ENCODE data around the gene PPP1R9A.

PPP1R9A gene

DNA sequence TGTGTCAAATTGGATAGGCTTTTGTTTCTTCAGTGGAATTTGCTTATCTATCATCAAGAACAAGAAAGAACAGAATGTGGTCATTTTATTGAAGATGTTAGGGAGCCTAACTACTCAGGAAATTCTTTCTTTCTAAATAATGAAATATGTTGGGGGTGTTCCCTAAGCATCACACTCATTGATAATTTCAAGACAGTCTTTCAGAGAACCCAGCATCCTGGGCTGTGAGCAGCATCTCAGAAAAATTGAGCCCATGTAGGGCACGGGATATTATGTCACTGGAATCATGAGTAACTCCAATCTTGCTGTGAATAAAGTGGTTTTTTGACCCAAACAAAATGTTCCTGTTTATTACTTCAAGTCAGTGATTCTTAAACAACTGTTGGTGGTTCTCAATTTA lies 389.6 kb downstream of the PPP1R9A start:
- no peak for DNase-seq
- TF ChIP-seq GATA1 (IDR thresholded peaks at IDR 0.05; ENCODE audit: low read depth, low read length) = no peak
- no peak for TF ChIP-seq POLR2A (IDR thresholded peaks at IDR 0.05; ENCODE audit: low read length)

DNA sequence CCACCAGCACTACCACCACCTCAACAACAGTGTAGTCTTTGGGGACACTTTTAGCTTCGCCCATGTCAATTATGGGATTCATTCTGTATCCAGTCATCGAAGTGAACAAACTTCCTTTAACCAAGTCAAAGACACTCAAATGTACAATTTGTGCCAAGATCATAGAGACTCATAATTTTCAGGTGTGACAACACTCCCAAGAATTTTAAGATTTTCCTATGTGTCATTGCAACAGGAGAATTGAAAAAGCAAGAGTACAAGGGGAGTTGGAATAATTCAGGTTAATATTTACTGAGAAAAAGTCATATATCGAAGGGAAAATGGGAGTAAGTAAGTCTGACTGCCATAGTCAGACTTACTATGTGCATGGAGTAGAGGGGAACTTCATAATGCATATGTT lies 390.7 kb downstream of the PPP1R9A start:
- DNase-seq = no peak
- TF ChIP-seq POLR2A (IDR thresholded peaks at IDR 0.05; ENCODE audit: low read length) (no peak), GATA1 (IDR thresholded peaks at IDR 0.05; ENCODE audit: low read depth, low read length) (no peak)

DNA sequence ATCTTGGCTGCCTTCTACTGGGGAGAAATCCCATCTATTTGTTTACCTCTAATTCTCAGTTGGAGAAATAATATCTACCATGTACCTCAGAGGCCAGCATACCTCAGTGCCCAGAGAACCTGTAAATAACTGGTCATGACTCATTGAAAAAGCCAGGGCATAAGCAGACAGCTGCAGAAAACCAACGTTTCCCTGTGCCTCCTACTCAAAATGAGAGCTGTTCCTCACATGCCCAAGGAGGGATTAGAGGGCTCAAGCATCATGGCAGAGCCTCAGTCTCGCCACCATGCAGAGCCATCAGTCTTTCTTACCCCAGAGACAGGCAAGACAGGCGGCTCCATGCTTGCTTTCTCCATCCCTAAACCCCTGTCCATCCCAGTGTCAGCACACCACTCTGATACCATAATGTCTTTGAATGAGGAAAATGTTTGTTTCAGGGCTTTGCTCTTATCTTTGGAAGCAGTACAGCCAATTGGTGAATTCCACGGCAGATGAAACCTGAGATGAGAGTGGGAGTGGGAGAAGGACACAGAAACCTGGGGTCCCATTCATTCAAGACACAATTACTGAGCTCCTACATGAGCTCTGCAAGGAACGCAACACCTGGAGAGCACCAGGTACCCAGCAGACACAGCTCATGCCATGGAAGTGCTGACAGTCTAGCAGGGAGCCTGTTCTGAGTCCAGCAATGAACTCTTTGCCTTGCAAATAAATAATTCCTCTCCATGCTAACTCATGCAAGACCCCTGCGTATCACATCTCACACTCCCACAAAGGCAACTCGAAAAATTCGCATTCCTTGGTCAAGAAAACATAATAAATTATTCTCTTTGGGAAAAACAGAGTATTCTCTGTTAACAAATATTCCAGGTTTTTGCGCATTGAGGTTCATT lies 395.9 kb downstream of the PPP1R9A start:
- TF ChIP-seq GATA1 (IDR thresholded peaks at IDR 0.05; ENCODE audit: low read depth, low read length) = no peak
- no peak for DNase-seq

DNA sequence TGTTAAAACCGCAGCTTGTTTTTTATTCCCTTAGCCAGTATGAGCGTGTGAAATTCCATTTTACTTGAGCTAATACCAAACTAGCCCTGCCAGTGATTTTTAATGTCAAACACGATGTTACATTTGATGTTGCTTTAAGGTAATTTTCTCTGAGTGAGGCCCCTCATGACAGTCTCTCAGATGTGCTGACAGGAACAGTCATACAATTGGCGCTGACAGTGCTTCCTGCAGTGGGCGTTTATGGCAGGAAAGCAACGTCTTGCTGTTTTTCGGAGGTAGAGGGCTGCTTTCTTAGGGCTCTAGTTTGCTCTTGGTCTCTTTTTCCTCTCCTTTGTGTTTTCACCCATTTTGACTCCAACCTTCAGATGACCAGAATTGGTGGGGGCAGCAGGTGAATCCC lies 397.6 kb downstream of the PPP1R9A start:
- no peak for DNase-seq
- TF ChIP-seq POLR2A (IDR thresholded peaks at IDR 0.05; ENCODE audit: low read length) = no peak
- TF ChIP-seq GATA1 (IDR thresholded peaks at IDR 0.05; ENCODE audit: low read depth, low read length) = no peak

DNA sequence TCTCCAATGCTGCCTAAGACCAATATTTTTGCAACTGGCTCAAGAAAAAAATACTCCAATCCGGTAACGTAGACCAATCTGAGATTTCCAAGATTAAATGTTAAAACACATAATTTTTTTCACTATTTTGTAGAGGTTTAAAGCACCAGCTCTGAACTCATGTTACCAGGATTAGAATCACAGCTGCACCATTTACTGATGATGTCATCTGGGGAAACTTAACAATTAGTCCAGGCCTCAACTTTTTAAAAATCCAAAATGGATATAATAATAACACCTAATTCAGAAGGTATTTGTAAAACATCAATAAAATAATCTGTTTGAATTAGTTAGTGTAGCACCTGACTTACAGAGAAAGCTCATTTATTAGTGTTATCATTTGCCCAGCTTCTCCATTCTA lies 402.6 kb downstream of the PPP1R9A start:
- TF ChIP-seq POLR2A (IDR thresholded peaks at IDR 0.05; ENCODE audit: low read length) = no peak
- TF ChIP-seq GATA1 (IDR thresholded peaks at IDR 0.05; ENCODE audit: low read depth, low read length) = no peak

DNA sequence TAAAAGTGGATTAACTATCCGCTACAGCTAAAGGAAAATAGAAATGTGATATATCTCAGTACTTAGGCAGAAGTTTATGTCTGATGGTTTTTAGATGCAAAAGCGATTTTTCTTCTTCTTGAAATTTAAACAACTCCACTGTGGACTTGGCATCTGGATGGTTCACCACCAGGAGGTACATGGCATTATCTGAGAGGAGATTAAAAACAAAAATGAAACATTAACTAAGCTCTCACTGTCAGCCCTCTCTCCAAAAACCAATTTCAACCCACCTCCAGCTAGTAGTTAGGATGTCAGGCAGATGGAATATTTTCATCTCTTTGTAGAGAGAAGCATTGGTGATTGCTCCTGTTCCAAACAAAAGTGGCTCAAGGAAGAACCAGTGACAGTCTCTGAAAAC lies 404.0 kb downstream of the PPP1R9A start:
- TF ChIP-seq POLR2A (IDR thresholded peaks at IDR 0.05; ENCODE audit: low read length) (no peak), GATA1 (IDR thresholded peaks at IDR 0.05; ENCODE audit: low read depth, low read length) (no peak)
- no peak for DNase-seq

More for the DNA sequence above, 402.6 kb downstream of the PPP1R9A start:
- no peak for DNase-seq

DNA sequence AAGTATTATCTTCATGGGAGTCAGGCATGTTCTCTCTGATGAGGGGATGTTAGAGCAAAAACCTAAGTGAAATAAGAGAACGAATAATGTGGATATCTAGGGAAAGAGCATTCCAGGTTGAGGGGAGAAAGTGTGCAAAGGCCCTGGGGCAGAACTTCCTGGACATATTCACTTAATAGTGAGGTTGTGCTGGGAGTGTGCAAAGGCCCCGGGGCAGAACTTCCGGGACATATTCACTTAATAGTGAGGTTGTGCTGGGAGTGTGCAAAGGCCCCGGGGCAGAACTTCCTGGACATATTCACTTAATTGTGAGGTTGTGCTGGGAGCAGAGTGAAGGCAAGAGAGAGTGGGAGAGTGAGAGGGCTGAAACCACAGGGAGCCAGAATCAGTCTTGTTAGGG lies 405.2 kb downstream of the PPP1R9A start:
- no peak for TF ChIP-seq POLR2A (IDR thresholded peaks at IDR 0.05; ENCODE audit: low read length)
- TF ChIP-seq GATA1 (IDR thresholded peaks at IDR 0.05; ENCODE audit: low read depth, low read length) = no peak
- no peak for DNase-seq

DNA sequence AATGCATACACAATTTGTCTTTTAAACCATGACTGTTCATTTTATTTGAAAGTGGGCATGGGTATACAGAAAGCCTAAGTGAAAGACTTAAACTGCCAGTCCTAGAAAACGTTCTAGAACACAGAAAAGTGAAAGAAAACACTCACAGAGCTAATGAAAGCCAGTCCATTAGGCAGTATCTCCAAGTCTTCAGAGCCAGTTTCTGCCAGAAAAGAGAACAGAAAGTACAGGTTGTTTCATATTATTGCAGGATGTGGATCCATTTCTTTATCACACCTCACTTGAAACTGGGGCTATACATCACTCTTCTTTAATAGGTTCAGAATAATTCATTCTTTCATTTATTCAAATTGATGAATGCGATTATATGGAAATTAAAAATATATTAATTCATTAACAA lies 409.2 kb downstream of the PPP1R9A start:
- TF ChIP-seq GATA1 (IDR thresholded peaks at IDR 0.05; ENCODE audit: low read depth, low read length) (no peak), POLR2A (IDR thresholded peaks at IDR 0.05; ENCODE audit: low read length) (no peak)
- DNase-seq = no peak

DNA sequence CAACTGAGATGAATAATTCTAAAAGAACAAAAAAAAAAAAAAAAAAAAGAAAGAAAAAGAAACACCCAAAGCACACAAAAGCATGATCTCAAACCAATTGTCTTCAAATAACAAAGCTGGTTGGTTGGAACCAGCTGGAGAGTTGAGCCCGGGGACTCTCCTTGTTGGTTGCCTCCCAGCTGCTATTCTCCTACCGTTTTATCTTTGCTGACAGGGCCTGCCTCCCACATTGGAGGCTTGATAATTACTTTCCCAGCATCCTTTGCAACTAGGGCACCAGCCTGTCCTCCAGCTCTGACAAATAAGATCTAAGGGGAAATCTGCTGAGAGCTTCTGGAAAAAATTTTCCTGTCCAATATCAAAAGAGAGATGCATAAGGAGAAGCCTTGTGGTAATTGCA lies 410.2 kb downstream of the PPP1R9A start:
- DNase-seq = peak; percentile 27 to 41
- TF ChIP-seq GATA1 (IDR thresholded peaks at IDR 0.05; ENCODE audit: low read depth, low read length) (no peak), POLR2A (IDR thresholded peaks at IDR 0.05; ENCODE audit: low read length) (no peak)

DNA sequence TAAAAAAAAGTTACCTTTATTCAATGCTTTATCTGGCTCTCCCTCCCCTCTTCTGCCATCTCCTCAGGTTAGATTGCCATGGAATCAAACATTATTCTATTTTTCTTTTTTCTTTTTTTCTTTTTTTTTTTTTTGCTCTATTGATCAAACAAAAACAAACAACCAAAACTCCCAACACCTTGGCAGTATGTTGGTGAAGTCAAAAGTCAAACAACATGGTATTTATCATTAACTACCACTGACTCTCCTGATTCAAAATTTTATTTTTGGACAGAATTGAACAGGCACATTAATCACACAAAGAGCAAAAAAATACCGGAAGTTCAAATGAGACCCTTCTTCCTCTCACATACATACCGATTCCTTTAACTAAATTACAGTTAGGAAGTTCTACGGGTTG lies 410.6 kb downstream of the PPP1R9A start:
- no peak for TF ChIP-seq GATA1 (IDR thresholded peaks at IDR 0.05; ENCODE audit: low read depth, low read length)
- no peak for TF ChIP-seq POLR2A (IDR thresholded peaks at IDR 0.05; ENCODE audit: low read length)

DNA sequence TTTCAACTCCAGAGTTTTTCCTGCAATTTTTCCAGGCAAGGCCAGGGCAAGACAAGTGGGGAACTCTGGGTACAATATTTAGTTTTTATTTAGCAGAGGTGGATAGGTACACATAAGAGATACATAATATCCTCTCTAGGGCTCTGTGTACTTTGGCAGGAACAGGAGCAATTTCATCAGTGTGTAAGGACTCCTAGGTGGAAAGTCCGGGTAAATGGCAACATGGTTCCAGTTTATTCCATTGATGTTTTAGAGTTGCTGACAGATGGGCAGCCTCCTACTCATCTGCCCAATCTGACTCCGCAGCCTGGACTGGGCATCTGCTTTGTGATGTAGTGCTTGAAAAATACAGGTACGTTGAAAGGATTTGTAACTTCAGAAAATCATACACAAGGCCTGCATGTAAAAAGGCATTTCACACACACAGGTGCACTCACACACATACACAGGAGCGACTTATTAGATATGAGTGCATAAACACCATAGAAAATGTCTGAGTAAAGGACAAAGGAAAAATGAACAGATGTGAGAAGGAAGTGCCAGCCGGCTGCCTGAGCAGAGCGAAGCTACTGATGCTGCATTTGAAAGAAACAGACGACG lies 411.2 kb downstream of the PPP1R9A start:
- TF ChIP-seq POLR2A (IDR thresholded peaks at IDR 0.05; ENCODE audit: low read length) (no peak), GATA1 (IDR thresholded peaks at IDR 0.05; ENCODE audit: low read depth, low read length) (no peak)
- DNase-seq = no peak

More for the DNA sequence above, 410.6 kb downstream of the PPP1R9A start:
- DNase-seq = no peak

DNA sequence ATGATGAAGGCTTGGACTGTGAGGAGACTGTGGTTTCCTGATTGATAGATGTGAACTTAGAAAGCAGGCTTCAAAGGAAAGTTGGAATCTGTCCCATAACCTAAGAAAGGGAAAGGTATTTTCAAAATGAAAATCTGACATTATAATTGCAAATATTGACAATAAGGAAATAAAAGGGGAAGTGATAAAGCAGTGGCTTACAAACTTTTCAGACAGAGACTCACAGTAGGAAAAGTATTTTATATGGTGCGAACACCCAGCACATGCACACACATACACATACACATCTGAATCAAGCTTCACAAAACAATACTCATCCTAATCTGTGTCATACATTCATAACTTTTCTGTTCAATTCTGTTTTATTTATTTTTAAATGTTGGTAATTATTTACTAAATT lies 412.2 kb downstream of the PPP1R9A start:
- no peak for TF ChIP-seq POLR2A (IDR thresholded peaks at IDR 0.05; ENCODE audit: low read length)
- TF ChIP-seq GATA1 (IDR thresholded peaks at IDR 0.05; ENCODE audit: low read depth, low read length) = no peak

DNA sequence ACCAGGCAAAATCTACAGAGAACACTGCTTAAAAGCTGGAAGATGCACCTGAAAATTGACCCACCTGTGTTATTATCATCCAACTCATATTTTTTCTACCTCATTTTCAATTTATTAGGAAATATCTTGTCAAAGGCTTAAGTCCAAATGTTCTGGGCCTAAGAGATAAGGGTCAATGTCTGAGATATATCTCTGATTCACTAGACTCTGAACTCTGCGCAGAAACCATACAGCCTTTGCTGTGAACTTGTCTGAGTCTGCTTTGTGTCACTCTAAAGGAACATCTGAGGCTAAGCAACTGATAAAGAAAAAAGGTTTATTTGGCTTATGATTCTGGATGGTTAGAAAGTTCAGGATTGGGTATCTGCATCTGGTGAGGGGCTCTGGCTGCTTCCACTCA lies 413.3 kb downstream of the PPP1R9A start:
- TF ChIP-seq GATA1 (IDR thresholded peaks at IDR 0.05; ENCODE audit: low read depth, low read length) (no peak), POLR2A (IDR thresholded peaks at IDR 0.05; ENCODE audit: low read length) (no peak)
- no peak for DNase-seq

More for the DNA sequence above, 412.2 kb downstream of the PPP1R9A start:
- no peak for DNase-seq

DNA sequence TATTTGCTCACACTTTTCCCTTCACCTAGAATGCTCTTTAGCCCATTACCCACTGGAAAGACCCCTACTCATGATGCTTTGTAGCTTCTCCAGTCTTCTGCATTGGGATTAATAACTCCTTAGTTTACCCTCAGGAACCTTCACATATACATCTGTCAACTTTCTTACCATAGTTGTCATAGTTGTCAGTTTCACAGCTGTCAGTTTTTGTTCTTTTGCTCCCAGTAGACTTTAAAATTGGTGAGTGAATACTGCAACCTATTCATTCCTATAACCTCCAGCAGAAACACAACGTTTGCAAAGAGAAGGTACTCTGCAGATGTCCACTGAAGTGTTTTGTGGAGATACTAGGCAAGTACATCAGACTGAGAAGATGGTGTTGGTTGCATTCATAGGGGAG lies 414.3 kb downstream of the PPP1R9A start:
- no peak for DNase-seq
- TF ChIP-seq GATA1 (IDR thresholded peaks at IDR 0.05; ENCODE audit: low read depth, low read length) (no peak), POLR2A (IDR thresholded peaks at IDR 0.05; ENCODE audit: low read length) (no peak)

DNA sequence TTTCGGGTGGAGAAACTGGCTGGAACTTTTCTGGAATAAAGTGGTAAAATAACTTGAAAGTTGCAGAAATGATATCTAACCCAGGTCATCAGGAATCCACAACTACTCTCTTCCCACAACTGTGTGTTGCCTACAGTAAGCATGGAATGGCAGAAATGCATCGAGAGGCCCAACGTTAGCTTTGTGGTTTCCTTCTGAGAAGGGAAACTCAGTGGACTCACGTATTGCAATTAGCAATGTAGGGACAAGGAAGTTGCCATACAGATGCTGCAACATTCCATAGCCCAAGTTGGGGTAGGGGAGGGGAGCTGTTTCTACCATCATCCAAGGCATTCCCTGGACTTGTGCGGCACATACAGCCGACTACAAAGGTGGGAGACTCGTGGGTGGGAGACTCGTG lies 415.0 kb downstream of the PPP1R9A start:
- TF ChIP-seq POLR2A (IDR thresholded peaks at IDR 0.05; ENCODE audit: low read length) = no peak
- no peak for TF ChIP-seq GATA1 (IDR thresholded peaks at IDR 0.05; ENCODE audit: low read depth, low read length)
- no peak for DNase-seq

Data from erythroblast (primary cell).